GM13977 (cell line): Measurements from ENCODE around the gene ATP2C1.
A peak's percentile ranks its signal among the peaks of the same experiment; 100 is the strongest.

Source experiments
- DNase-seq: peaks from one replicate; pipeline ENCODE4 v3.0.0; 2012; ENCODE audit warnings: low spot score
- CTCF ChIP-seq: IDR thresholded peaks from 2 replicates; pipeline ENCODE4 v1.5.1; 2012; ENCODE audit warnings: mild to moderate bottlenecking, control low read depth; ENCODE audit not compliant: insufficient read depth; ENCODE audit errors: extremely low read depth, missing control alignments
- in situ Hi-C: fragments of 300-500 bp; cut with MboI; formaldehyde crosslinking; loops from one replicate; pipeline ENCODE4 v1.12.0; 2022; ENCODE audit warnings: low sequenced_read_pairs, low pct_unique_long_range_greater_than_20kb, mixed read lengths, inconsistent platforms; ENCODE audit not compliant: unreplicated experiment

The ATP2C1 gene, protein sequence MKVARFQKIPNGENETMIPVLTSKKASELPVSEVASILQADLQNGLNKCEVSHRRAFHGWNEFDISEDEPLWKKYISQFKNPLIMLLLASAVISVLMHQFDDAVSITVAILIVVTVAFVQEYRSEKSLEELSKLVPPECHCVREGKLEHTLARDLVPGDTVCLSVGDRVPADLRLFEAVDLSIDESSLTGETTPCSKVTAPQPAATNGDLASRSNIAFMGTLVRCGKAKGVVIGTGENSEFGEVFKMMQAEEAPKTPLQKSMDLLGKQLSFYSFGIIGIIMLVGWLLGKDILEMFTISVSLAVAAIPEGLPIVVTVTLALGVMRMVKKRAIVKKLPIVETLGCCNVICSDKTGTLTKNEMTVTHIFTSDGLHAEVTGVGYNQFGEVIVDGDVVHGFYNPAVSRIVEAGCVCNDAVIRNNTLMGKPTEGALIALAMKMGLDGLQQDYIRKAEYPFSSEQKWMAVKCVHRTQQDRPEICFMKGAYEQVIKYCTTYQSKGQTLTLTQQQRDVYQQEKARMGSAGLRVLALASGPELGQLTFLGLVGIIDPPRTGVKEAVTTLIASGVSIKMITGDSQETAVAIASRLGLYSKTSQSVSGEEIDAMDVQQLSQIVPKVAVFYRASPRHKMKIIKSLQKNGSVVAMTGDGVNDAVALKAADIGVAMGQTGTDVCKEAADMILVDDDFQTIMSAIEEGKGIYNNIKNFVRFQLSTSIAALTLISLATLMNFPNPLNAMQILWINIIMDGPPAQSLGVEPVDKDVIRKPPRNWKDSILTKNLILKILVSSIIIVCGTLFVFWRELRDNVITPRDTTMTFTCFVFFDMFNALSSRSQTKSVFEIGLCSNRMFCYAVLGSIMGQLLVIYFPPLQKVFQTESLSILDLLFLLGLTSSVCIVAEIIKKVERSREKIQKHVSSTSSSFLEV

DNA sequence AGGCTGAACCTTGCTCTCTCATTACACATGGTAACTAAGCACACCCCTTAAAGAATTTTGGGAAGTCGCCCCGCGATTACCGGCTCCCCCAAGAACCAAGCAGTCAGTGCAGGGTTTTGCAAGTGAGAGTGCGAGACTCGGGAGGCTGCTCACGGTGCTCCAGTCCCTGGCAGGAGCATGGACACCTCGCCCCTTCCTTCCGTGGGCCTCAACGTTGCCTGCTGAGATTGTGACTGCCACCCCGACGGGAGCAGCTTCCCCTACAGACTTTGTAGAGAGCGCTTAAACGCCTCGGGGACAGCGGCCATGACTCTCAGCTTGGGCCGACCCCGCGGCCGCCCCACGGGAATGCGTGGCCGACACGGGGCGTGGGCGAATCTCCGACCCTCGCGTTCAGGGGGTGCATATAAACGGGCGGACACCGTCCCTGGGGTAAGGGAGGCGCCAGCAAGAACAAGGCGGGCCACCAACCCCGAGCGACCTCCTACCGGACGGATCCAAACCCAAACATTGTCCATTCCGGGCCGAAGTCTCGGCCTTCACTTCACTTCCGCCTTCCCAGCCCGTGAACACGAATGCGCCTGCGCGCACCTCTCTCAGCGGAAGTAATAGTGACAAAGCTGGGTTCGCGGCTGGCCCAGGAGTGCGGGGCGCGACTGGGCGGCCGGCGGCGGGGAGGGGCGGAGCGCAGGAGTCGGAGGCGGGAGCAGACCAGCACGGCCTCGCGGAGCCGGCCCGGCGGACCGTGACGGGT lies at the start of gene ATP2C1:
ATP2C1 (plus strand) TSS at position 709 of the 754 bp plus-strand sequence. CDS start 686 bp downstream, outside the sequence.
- peak; percentile 1 for TF ChIP-seq CTCF
- peak; percentile 94 for DNase-seq
- in situ Hi-C loops = loop anchor here (10.0 kb wide), 1 partner anchor 129 kb away; no protein-coding TSS in a partner anchor

DNA sequence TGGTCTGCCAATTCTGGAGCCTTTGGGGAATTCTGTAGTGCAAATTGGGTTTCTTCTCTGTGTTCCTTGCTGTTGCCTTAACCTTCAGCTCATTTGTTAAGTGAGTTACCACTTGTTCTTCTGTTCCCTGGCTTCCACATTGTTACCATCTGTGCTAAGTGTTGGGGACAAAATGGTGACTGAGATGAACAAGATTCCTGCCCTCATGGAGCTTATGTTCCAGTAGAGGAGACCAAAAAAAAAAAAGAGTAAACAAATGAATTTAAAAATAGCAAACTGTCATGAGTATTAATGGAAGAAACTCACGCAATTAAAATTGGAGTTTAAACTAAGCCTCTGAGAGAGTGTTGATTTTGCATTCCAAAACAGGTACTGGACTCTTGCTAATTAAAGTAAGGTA lies 49.4 kb upstream of the ATP2C1 start:
- TF ChIP-seq CTCF = no peak
- no peak for DNase-seq
- in situ Hi-C loops = no loop called here

DNA sequence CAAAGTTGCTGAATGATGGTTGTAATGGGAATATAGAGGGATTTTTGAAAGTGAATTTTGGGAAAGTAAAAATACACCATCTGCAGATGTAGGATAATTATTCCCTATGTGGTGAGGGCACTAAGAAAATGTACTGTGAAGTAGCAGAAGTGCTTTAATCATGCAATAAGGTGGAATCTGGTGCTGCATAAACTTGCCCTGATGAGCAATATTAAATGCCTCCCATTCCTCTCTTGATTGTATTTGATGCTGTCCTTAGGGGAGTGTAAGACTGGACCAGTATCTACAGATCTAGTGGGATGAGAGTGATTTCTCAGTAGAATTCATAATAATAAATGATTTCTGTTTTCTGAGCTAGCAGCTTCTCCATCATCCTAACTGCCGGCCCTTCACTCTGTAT lies 47.7 kb upstream of the ATP2C1 start:
- in situ Hi-C loops = no loop called here
- DNase-seq = no peak

DNA sequence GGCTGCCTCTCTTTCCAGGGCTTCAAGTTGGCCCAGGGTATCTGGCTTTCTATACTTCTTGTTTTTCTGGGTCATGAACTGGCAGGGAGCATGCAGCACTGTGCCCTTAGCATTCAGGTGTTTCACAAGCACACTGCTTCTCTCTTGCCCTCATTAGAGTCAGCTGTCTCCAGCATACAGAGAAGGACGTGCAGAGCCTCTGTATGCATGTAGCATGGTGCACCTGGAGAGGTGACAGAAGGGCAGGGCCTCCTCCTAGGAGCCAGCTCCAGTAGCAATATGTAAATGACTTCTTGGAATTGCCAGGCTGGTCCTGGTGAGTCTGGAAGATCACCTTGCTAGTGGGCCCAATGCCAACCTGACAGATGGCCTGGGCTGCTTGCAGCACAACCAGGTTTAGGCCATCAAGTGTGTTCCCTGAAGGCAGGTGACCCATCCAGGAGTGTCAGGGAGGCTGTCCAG lies 44.8 kb upstream of the ATP2C1 start:
- no peak for TF ChIP-seq CTCF
- no peak for DNase-seq
- in situ Hi-C loops = no loop called here

More for the DNA sequence above, 47.7 kb upstream of the ATP2C1 start:
- TF ChIP-seq CTCF = no peak

DNA sequence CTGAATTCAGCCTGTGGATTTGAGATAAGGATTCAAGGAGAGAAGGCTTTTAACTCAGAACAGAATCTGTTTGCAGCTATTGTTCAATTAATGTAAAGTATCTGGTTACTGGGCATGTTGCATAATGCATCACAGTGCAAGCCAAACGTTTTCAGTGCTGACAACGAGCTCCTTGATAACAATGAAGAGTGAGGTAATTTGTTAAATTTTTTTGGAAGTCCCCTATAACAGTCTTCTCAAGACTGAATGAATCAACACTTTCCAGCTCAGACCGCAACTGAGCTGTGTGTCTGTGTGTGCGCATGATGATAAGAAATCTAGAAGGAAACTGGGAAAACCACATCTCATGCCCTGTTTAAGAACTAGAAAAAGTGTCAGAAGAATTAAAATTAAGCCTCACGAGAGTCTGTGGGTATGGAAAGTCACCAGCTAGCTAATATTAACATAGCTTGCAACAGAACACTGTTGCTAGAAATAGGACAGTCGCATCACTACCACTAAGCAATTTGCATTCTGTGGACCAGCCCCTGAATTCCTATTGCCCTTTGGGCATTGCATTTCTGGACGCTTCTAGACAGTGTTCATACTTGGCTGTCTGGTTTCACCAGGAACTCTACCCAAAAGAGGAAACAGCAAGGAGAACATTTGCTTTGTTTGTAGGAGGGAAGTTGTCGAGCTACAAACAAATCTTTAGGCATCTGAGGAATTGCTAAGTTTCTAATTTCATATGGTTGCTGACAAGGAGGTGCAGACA lies 43.7 kb upstream of the ATP2C1 start:
- in situ Hi-C loops = no loop called here
- no peak for TF ChIP-seq CTCF
- DNase-seq = peak; percentile 56
